Medulla oblongata (tissue), 1 donor: ENCODE data around the gene GSC2.

ENCODE experiments used
- DNase-seq: peaks from one replicate; pipeline ENCODE4 v3.0.0-alpha.2; 2015; ENCODE audit errors: extremely low spot score

The GSC2 gene

GRCh38 chr22:19133561-19133960, 16.5 kb downstream of the GSC2 start:
- DNase-seq, result no peak

GRCh38 chr22:19132693-19133400, 17.2 kb downstream of the GSC2 start:
- no peak for DNase-seq

GRCh38 chr22:19132153-19132552, 17.9 kb downstream of the GSC2 start:
- no peak for DNase-seq

- DNase-seq, result no peak
Measured at GRCh38 chr22:19131685-19132015, 18.4 kb downstream of the GSC2 start.

GRCh38 chr22:19130959-19131684, 19.0 kb downstream of the GSC2 start, which contains the start of gene TSSK2:
Gene TSSK2 (plus strand): TSS chr22:19131308. CDS start chr22:19131400, 92 bp downstream.
- DNase-seq, result peak; percentile 54

GRCh38 chr22:19129871-19130270, 20.2 kb downstream of the GSC2 start:
- DNase-seq, result no peak

GRCh38 chr22:19128946-19129727, 21.0 kb downstream of the GSC2 start:
- DNase-seq, result no peak

GRCh38 chr22:19128009-19128401, 22.1 kb downstream of the GSC2 start:
- no peak for DNase-seq

GRCh38 chr22:19127329-19128008, 22.6 kb downstream of the GSC2 start:
- no peak for DNase-seq

GRCh38 chr22:19126309-19127273, 23.5 kb downstream of the GSC2 start:
- no peak for DNase-seq

GRCh38 chr22:19125474-19126308, 24.4 kb downstream of the GSC2 start:
- no peak for DNase-seq

GRCh38 chr22:19125011-19125410, 25.1 kb downstream of the GSC2 start:
- DNase-seq, result no peak

GRCh38 chr22:19124377-19124776, 25.7 kb downstream of the GSC2 start:
- no peak for DNase-seq

- no peak for DNase-seq
Measured at GRCh38 chr22:19123936-19124335, 26.2 kb downstream of the GSC2 start.

- DNase-seq, result no peak
Measured at GRCh38 chr22:19122752-19123492, 27.2 kb downstream of the GSC2 start.

GRCh38 chr22:19122143-19122751, 27.8 kb downstream of the GSC2 start, which contains the start of gene DGCR2:
Gene DGCR2 (minus strand): TSS chr22:19122412. CDS start chr22:19122206, 206 bp downstream.
- peak; percentile 98 for DNase-seq

GRCh38 chr22:19121631-19122142, 28.4 kb downstream of the GSC2 start:
- DNase-seq, result peak; percentile 38
